Left lung (tissue), 10 donors: Measurements from ENCODE around the gene TMEM171. TPM values are rescaled to one million over a fixed set of nuclear protein-coding genes. Genes with fewer than 3 reads are reported as not detected.

Experiments used
- ATAC-seq: fragments of 200-7000 bp; cut with Tn5 transposase; one replicate; pipeline ENCODE4 v1.9.1; 2020; ENCODE audit warnings: moderate library complexity
- DNase-seq, 4 donors: peaks; one replicate each; pipeline ENCODE4 v3.0.0-alpha.2; 2013 to 2020
- H3K27ac ChIP-seq, 2 donors: fragments of 200-600 bp; sonication (generic) in 1 of 2; one replicate each; pipeline versions ENCODE4 v1.5.0 to v1.8.0; 2020 to 2021
- H3K27me3 ChIP-seq, 2 donors: fragments of 200-600 bp; sonication (generic) in 1 of 2; one replicate each; pipeline versions ENCODE4 v1.5.0 to v1.8.0; 2020 to 2021
- H3K36me3 ChIP-seq, 2 donors: fragments of 200-600 bp; sonication (generic) in 1 of 2; one replicate each; pipeline versions ENCODE4 v1.5.0 to v1.8.0; 2020 to 2021
- H3K4me1 ChIP-seq, 2 donors: fragments of 200-600 bp; one replicate each; pipeline ENCODE4 v1.8.0; 2021
- H3K4me3 ChIP-seq, 2 donors: fragments of 200-600 bp; sonication (generic) in 1 of 2; one replicate each; pipeline versions ENCODE4 v1.5.0 to v1.8.0; 2020 to 2021; ENCODE audit warnings: mild to moderate bottlenecking in 1 of 2
- H3K9me3 ChIP-seq, 2 donors: fragments of 200-600 bp; sonication (generic) in 1 of 2; one replicate each; pipeline versions ENCODE4 v1.5.0 to v1.8.0; 2020 to 2021
- CTCF ChIP-seq, 2 donors: fragments of 200-600 bp; sonication (generic) in 1 of 2; IDR thresholded peaks; one replicate each; pipeline versions ENCODE4 v1.5.0 to v1.8.0; 2021; ENCODE audit warnings: antibody characterized with exemption in 2 of 2
- intact Hi-C, 2 donors: fragments of 100-400 bp; cut with DNase I; formaldehyde crosslinking; loops; one replicate each; pipeline versions ENCODE4 v1.11.2 to v1.14.2; 2022
- polyA plus RNA-seq, 6 donors: library from polyadenylated mRNA; unstranded; fragments of 120-200 nt; gene quantifications; one replicate each; pipeline ENCODE4 v1.2.1, GENCODE V29; 2013; ENCODE audit not compliant: insufficient read length in 6 of 6
- total RNA-seq, 2 donors: library from RNA; stranded (reverse); fragmentation: NEBNext Ultra II Directional; extraction: Animal tissue kit (Norgen Biotek cat#: 25700); gene quantifications; one replicate each; pipeline ENCODE4 v1.2.1, GENCODE V29; 2021
- donor health status: DM: no; HTN: yes; CAD: no.
- donor health status: DM: no; HTN: no; CAD: no.

TMEM171 gene
- total and polyA plus RNA-seq, 8 donors, result 0.10 to 0.37 (median 0.24) TPM; not detected in 4

GRCh38 chr5:73139485-73139884 lies 19.1 kb downstream of the TMEM171 start:
- H3K4me1 ChIP-seq, result no peaks in the 10 kb centered on the region
- ATAC-seq (no peak), DNase-seq (no peak)
- H3K9me3 ChIP-seq, result no peaks in the 10 kb centered on the region
- no peak for TF ChIP-seq CTCF (IDR thresholded peaks at IDR 0.05)
- H3K27me3 ChIP-seq, result peaks cover 0 to 49% of the 10 kb centered on the region in 2 donors
- intact Hi-C loops, result no loop called here
- H3K36me3 ChIP-seq, result no peaks in the 10 kb centered on the region
- no peak overlapping the region for H3K4me3 ChIP-seq
- no peak overlapping the region for H3K27ac ChIP-seq

- Histone ChIP-seq H3K36me3 (no peaks in the 10 kb centered on the region), H3K27ac (no peak overlapping the region), H3K9me3 (no peaks in the 10 kb centered on the region), H3K27me3 (peaks cover 0 to 38% of the 10 kb centered on the region in 2 donors), H3K4me3 (no peak overlapping the region), H3K4me1 (no peaks in the 10 kb centered on the region)
- TF ChIP-seq CTCF (IDR thresholded peaks at IDR 0.05), result no peak
- intact Hi-C loops, result no loop called here
- ATAC-seq (no peak), DNase-seq (no peak)
Measured at GRCh38 chr5:73140801-73141200, 20.4 kb downstream of the TMEM171 start.

- DNase-seq (no peak), ATAC-seq (no peak)
- no peak overlapping the region for H3K27ac ChIP-seq
- peaks cover 0 to 25% of the 10 kb centered on the region in 2 donors for H3K27me3 ChIP-seq
- intact Hi-C loops, result no loop called here
- H3K4me3 ChIP-seq, result no peak overlapping the region
- no peak for TF ChIP-seq CTCF (IDR thresholded peaks at IDR 0.05)
- no peaks in the 10 kb centered on the region for H3K9me3 ChIP-seq
- H3K4me1 ChIP-seq, result no peaks in the 10 kb centered on the region
- no peaks in the 10 kb centered on the region for H3K36me3 ChIP-seq
Measured at GRCh38 chr5:73142035-73142434, 21.7 kb downstream of the TMEM171 start.

- Histone ChIP-seq H3K9me3 (no peaks in the 10 kb centered on the region), H3K4me1 (no peaks in the 10 kb centered on the region), H3K36me3 (no peaks in the 10 kb centered on the region), H3K27ac (no peak overlapping the region), H3K4me3 (no peak overlapping the region), H3K27me3 (peaks cover 0 to 15% of the 10 kb centered on the region in 2 donors)
- intact Hi-C loops, result no loop called here
- DNase-seq, result no peak
- ATAC-seq, result no peak
- TF ChIP-seq CTCF (IDR thresholded peaks at IDR 0.05), result no peak
Measured at GRCh38 chr5:73143716-73144115, 23.3 kb downstream of the TMEM171 start.

- no peak for TF ChIP-seq CTCF (IDR thresholded peaks at IDR 0.05)
- Histone ChIP-seq H3K27me3 (peaks cover 0 to under 1% of the 10 kb centered on the region in 2 donors), H3K4me3 (no peak overlapping the region), H3K36me3 (no peaks in the 10 kb centered on the region), H3K9me3 (no peaks in the 10 kb centered on the region), H3K4me1 (no peaks in the 10 kb centered on the region), H3K27ac (no peak overlapping the region)
- ATAC-seq, result no peak
- intact Hi-C loops, result no loop called here
- DNase-seq, result no peak
Measured at GRCh38 chr5:73149540-73149939, 29.2 kb downstream of the TMEM171 start.
